ENCODE data around the gene SESN2.

The SESN2 gene

GRCh38 chr1:28259252-28259933 is at the start of gene SESN2:
Gene SESN2 (plus strand): TSS chr1:28259518. CDS start chr1:28259848, 330 bp downstream.
- peak; percentile 99 for DNase-seq

GRCh38 chr1:28209700-28210099 is 49.6 kb upstream of the SESN2 start:
- no peak for DNase-seq

- DNase-seq = no peak
Observed at GRCh38 chr1:28213315-28213714, 46.0 kb upstream of the SESN2 start.

GRCh38 chr1:28229089-28229488 is 30.2 kb upstream of the SESN2 start:
- no peak for DNase-seq

GRCh38 chr1:28229996-28230395 is 29.3 kb upstream of the SESN2 start:
- peak; percentile 12 for DNase-seq

- peak; percentile 88 for DNase-seq
Observed at GRCh38 chr1:28232558-28233263, 26.6 kb upstream of the SESN2 start, which contains the start of gene DNAJC8. Gene DNAJC8 (minus strand): TSS chr1:28233029. CDS start chr1:28232998, 31 bp downstream.

- DNase-seq = no peak
Observed at GRCh38 chr1:28233264-28233606, 26.1 kb upstream of the SESN2 start.

- DNase-seq = peak; percentile 98
Observed at GRCh38 chr1:28235755-28236655, 23.3 kb upstream of the SESN2 start, which contains the start of gene ATP5IF1. Gene ATP5IF1 (plus strand): TSS chr1:28236124. CDS start chr1:28236184, 60 bp downstream.

- DNase-seq = no peak
Observed at GRCh38 chr1:28236656-28237322, 22.5 kb upstream of the SESN2 start.

GRCh38 chr1:28239004-28239403 is 20.3 kb upstream of the SESN2 start:
- DNase-seq = no peak

- DNase-seq = no peak
Observed at GRCh38 chr1:28240024-28240423, 19.3 kb upstream of the SESN2 start.

- no peak for DNase-seq
Observed at GRCh38 chr1:28241638-28242241, 17.6 kb upstream of the SESN2 start.

- no peak for DNase-seq
Observed at GRCh38 chr1:28243685-28244311, 15.5 kb upstream of the SESN2 start.

- DNase-seq = no peak
Observed at GRCh38 chr1:28244549-28245251, 14.6 kb upstream of the SESN2 start.

- DNase-seq = no peak
Observed at GRCh38 chr1:28246427-28246832, 12.9 kb upstream of the SESN2 start.

GRCh38 chr1:28247612-28248272 is 11.6 kb upstream of the SESN2 start:
- DNase-seq = no peak

- peak; percentile 79 for DNase-seq
Observed at GRCh38 chr1:28248273-28249012, 10.9 kb upstream of the SESN2 start.

- peak; percentile 84 for DNase-seq
Observed at GRCh38 chr1:28249013-28249865, 10.1 kb upstream of the SESN2 start.

GRCh38 chr1:28249866-28250295 is 9.4 kb upstream of the SESN2 start:
- peak; percentile 53 for DNase-seq
